Measurements from ENCODE around the gene MUC4. TPM values are rescaled to one million over a fixed set of nuclear protein-coding genes. Genes with fewer than 3 reads are reported as not detected.
A peak's percentile ranks its signal among the peaks of the same experiment; 100 is the strongest.
"Not testable (repeated sequence)": the region's sequence is repeated elsewhere in the genome, so short reads cannot be mapped to it uniquely, and the experiment has no call there.

The MUC4 gene
- total RNA-seq, 6 donors from 2014 or later: 4.6 to 75.4 (median 11.3) TPM

DNA sequence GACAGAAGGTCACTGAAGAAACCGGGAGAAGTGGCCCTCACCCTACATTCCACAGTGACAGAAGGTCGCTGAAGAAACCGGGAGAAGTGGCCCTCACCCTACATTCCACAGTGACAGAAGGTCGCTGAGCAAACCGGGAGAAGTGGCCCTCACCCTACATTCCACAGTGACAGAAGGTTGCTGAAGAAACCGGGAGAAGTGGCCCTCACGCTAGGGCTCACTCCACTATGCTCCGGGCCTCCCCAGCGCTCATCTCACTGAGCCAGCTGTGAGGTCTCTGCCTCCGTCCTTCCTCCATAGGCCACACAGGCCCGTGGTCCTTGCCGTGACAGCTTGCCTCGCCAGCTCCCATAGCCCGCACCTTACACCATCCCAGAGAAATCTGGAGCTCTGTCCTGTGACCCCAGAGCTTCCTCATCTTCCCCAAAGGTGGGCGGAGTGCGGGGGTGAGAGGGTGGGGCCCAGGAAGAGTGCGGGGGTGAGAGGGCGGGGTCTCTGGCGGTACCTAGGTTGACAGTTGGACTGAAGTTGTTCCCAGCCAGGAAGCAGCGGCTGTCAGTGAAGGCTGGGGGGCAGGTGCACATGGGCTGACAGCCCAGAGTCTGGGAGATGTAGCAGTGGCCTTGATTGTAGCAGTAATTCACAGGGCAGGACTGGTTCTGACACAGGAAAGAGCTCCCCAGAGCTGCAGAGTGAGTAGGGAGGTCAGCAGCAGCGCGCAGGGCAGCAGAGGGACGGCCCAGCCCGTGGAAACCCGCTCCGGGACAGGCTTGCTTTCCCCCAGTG lies 59.0 kb downstream of the MUC4 start:
- Histone ChIP-seq H3K9me3 (no peaks in the 10 kb centered on the region), H3K36me3 (no peaks in the 10 kb centered on the region), H3K27ac (peak overlapping the region in 3 of 4 donors; percentile 18 to 33 (median 25)), H3K4me3 (no peak overlapping the region), H3K27me3 (no peaks in the 10 kb centered on the region), H3K4me1 (peaks cover 4 to 18% (median 6%) of the 10 kb centered on the region in 4 donors)
- peak; percentile 7 to 30 for ATAC-seq (ENCODE audit: low FRiP score in 2 of 2)
- 59 to 73% methylated on average over 15 to 26 of the region's 26 CpGs for WGBS, 2 donors
- no peak for TF ChIP-seq EP300 (IDR thresholded peaks at IDR 0.05)
- no peak for TF ChIP-seq POLR2A (IDR thresholded peaks at IDR 0.05)
- TF ChIP-seq, protein P1, sequence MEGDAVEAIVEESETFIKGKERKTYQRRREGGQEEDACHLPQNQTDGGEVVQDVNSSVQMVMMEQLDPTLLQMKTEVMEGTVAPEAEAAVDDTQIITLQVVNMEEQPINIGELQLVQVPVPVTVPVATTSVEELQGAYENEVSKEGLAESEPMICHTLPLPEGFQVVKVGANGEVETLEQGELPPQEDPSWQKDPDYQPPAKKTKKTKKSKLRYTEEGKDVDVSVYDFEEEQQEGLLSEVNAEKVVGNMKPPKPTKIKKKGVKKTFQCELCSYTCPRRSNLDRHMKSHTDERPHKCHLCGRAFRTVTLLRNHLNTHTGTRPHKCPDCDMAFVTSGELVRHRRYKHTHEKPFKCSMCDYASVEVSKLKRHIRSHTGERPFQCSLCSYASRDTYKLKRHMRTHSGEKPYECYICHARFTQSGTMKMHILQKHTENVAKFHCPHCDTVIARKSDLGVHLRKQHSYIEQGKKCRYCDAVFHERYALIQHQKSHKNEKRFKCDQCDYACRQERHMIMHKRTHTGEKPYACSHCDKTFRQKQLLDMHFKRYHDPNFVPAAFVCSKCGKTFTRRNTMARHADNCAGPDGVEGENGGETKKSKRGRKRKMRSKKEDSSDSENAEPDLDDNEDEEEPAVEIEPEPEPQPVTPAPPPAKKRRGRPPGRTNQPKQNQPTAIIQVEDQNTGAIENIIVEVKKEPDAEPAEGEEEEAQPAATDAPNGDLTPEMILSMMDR (IDR thresholded peaks at IDR 0.05): no peak
- TF ChIP-seq POLR2AphosphoS5 (IDR thresholded peaks at IDR 0.05): no peak
- DNase-seq: peak in 1 of 2 donors; percentile 53

DNA sequence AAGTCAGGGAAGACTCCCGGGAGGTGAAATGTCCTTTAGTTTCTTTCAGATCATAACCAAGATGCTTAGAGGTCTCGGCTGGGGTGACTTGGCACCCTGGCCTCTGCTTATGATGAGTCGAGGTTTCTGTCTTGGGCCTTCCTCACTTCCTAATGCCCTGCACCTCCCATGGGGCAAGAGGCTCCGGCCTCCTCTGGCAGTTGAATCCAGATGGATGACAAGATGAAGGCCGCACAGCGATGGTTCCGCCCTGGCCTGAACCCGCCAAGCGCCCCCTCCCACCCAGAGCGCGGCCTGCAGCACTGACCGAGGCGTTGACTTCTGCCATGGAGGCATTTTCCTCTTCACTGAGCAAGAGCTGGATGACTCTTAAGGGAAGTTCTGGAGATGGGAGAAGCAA lies 59.7 kb downstream of the MUC4 start:
- Histone ChIP-seq H3K27ac (peak overlapping the region in 2 of 4 donors; percentile 40 to 42), H3K4me1 (peaks cover 3 to 15% (median 7%) of the 10 kb centered on the region in 4 donors), H3K36me3 (no peaks in the 10 kb centered on the region), H3K27me3 (no peaks in the 10 kb centered on the region), H3K4me3 (no peak overlapping the region), H3K9me3 (no peaks in the 10 kb centered on the region)
- DNase-seq (peak in 1 of 2 donors; percentile 57), ATAC-seq (ENCODE audit: low FRiP score in 2 of 2) (peak in 1 of 2 donors; percentile 21)
- 92 to 96% methylated on average over 8 to 13 of the region's 13 CpGs for WGBS, 2 donors
- no peak for TF ChIP-seq EP300 (IDR thresholded peaks at IDR 0.05)
- TF ChIP-seq, protein P1 (IDR thresholded peaks at IDR 0.05): no peak
- no peak for TF ChIP-seq POLR2AphosphoS5 (IDR thresholded peaks at IDR 0.05)
- TF ChIP-seq POLR2A (IDR thresholded peaks at IDR 0.05): no peak

DNA sequence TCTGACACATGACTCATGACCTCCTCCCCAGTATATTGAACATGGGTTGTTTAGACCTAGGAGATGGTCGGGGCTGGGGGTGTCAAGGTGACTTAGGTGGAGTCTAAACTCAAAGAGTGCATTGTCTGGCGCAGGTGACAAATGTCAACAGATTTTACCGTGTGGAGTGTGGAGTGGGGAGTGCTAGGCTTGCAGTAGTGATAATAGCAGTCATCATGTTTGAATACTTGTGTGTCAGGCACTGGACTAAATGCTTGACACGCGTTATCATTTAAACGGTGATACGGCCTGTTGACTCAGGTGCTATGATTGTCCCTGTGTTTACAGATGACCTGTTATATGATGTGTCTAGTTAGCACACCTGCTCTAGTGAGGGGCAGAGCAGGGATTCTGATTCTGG lies 60.2 kb downstream of the MUC4 start:
- H3K36me3 ChIP-seq: no peaks in the 10 kb centered on the region
- H3K4me1 ChIP-seq: peaks cover 3 to 15% (median 7%) of the 10 kb centered on the region in 4 donors
- peak overlapping the region in 2 of 4 donors; percentile 40 to 42 for H3K27ac ChIP-seq
- H3K4me3 ChIP-seq: no peak overlapping the region
- TF ChIP-seq EP300 (IDR thresholded peaks at IDR 0.05) (no peak), POLR2AphosphoS5 (IDR thresholded peaks at IDR 0.05) (no peak), POLR2A (IDR thresholded peaks at IDR 0.05) (no peak)
- TF ChIP-seq, protein P1 (IDR thresholded peaks at IDR 0.05): no peak
- ATAC-seq (ENCODE audit: low FRiP score in 2 of 2) (no peak), DNase-seq (no peak)
- no peaks in the 10 kb centered on the region for H3K9me3 ChIP-seq
- WGBS, 2 donors: 66 to 69% methylated on average over 7 of the region's 7 CpGs
- H3K27me3 ChIP-seq: no peaks in the 10 kb centered on the region

DNA sequence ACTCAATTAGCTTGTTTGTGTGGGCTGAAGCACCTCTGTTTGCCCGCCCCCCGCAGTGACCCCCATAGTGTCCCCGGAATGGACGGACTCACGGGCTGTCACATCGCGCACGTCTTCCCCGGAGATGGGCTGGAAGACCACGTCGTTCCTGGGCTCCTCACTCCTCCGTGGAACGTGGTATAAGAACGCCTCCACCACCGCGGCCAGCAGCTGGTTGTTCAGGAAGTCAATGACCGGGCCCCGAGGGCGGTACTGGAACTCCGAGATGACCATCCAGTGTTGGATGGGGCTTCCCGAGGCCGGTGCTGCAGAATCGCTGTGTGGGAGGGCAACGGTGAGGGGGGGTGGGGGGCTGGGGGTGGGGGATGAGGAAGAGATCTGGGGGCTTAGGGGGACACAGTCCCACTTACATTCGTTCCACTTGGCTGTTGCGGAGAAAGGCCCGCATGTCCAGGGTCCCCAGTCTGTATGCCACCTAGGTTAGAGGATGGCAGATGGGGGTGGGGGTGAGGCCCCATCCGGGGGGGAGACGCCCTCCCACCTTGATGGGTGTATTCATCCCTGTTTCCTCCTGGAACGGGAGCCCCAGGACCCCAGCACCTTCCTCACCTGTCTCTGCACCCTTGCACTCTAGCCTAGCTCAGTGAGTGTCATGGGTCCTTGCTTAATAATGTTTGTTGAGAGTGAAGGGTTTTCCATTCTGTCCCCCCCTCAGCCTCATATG lies 60.8 kb downstream of the MUC4 start:
- ATAC-seq (ENCODE audit: low FRiP score in 2 of 2): no peak
- 86% methylated on average over 21 to 26 of the region's 30 CpGs for WGBS, 2 donors
- TF ChIP-seq EP300 (IDR thresholded peaks at IDR 0.05) (no peak), POLR2A (IDR thresholded peaks at IDR 0.05) (no peak), POLR2AphosphoS5 (IDR thresholded peaks at IDR 0.05) (no peak)
- TF ChIP-seq, protein P1 (IDR thresholded peaks at IDR 0.05): no peak
- DNase-seq: no peak
- Histone ChIP-seq H3K27ac (no peak overlapping the region), H3K4me1 (peaks cover 3 to 15% (median 7%) of the 10 kb centered on the region in 4 donors), H3K36me3 (no peaks in the 10 kb centered on the region), H3K27me3 (no peaks in the 10 kb centered on the region), H3K9me3 (no peaks in the 10 kb centered on the region), H3K4me3 (no peak overlapping the region)

DNA sequence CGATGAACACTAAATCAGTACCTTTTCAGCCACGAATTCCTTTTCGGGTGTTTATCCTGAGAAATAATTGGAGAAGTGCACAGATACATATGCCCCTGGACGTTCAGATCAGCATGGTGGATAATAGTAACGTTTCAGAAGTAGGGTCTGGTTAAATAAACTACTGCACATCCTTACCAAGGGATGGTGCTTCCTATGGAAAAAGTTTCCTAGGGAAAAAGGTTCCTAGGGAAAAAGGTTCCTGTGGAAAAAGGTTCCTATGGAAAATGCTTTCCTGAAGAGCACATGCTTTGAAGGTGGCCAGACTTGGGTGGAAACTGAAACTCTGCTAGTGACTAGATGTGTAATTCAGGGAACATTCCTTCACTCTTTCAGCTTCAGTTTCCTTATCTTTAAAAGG lies 62.6 kb downstream of the MUC4 start:
- 79 to 87% methylated on average over 5 of the region's 5 CpGs for WGBS, 2 donors
- H3K36me3 ChIP-seq: not testable (repeated sequence)

More for the DNA sequence above, 62.6 kb downstream of the MUC4 start:
- not testable (repeated sequence) for H3K27me3 ChIP-seq; H3K9me3 ChIP-seq; H3K27ac ChIP-seq; H3K4me3 ChIP-seq; ATAC-seq (ENCODE audit: low FRiP score in 2 of 2); DNase-seq
- peaks cover 3 to 15% (median 7%) of the 10 kb centered on the region in 4 donors for H3K4me1 ChIP-seq

Measured in upper lobe of left lung (tissue), 6 donors.